Fibroblast of lung (primary cell): Measurements from ENCODE around the gene CADM3.

ENCODE experiments used
- EZH2 ChIP-seq: IDR thresholded peaks from 2 replicates; pipeline ENCODE4 v1.5.1; 2012; ENCODE audit warnings: low read length, control low read depth, mild to moderate bottlenecking; ENCODE audit errors: missing control alignments
- TF ChIP-seq, protein P1 (sequence below), 2 donors: IDR thresholded peaks in 1 of 2; conservative IDR thresholded peaks in 1 of 2; 1 replicate in 1 of 2; 2 replicates in 1 of 2; pipeline ENCODE4 v1.5.1; 2011 to 2012; ENCODE audit warnings: low read length in 2 of 2, control low read depth in 1 of 2, inconsistent platforms in 1 of 2, low read depth in 1 of 2, mild to moderate bottlenecking in 1 of 2

DNA sequence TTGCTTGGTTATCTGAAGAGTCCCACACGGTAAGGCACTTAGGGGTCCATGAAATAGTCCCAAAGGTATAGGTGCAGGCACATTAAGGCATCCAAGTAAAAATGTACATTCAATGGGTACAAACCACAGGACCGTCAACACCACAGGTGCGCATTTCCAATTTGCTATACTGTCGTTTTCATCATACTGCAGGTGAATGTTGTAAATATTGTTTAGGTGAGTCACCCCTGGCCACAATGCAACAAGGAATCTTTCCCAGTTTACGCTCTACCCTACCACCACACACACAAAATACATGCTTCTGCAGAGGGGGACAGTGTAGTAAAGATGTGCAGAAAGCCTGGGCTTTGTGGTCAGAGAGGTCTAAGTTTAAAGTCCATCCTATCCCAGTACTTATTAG is 13.7 kb downstream of the CADM3 start:
- TF ChIP-seq, protein P1, sequence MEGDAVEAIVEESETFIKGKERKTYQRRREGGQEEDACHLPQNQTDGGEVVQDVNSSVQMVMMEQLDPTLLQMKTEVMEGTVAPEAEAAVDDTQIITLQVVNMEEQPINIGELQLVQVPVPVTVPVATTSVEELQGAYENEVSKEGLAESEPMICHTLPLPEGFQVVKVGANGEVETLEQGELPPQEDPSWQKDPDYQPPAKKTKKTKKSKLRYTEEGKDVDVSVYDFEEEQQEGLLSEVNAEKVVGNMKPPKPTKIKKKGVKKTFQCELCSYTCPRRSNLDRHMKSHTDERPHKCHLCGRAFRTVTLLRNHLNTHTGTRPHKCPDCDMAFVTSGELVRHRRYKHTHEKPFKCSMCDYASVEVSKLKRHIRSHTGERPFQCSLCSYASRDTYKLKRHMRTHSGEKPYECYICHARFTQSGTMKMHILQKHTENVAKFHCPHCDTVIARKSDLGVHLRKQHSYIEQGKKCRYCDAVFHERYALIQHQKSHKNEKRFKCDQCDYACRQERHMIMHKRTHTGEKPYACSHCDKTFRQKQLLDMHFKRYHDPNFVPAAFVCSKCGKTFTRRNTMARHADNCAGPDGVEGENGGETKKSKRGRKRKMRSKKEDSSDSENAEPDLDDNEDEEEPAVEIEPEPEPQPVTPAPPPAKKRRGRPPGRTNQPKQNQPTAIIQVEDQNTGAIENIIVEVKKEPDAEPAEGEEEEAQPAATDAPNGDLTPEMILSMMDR (conservative IDR thresholded peaks at IDR 0.05 in 1 of 2, IDR thresholded peaks at IDR 0.05 in 1 of 2; ENCODE audit: low read depth in 1 of 2, low read length in 2 of 2) = no peak
- TF ChIP-seq EZH2 = no peak
